Erythroblast (primary cell): ENCODE results near the gene TRIM49.
"Not testable (repeated sequence)": the region's sequence is repeated elsewhere in the genome, so short reads cannot be mapped to it uniquely, and the experiment has no call there.

ENCODE experiments used
- GATA1 ChIP-seq: IDR thresholded peaks from 2 replicates; pipeline ENCODE4 v1.6.1; 2011; ENCODE audit warnings: low read depth, mild to moderate bottlenecking, control low read depth, low read length, moderate library complexity
- POLR2A ChIP-seq: IDR thresholded peaks from 2 replicates; pipeline ENCODE4 v1.6.1; 2011; ENCODE audit warnings: mild to moderate bottlenecking, low read length

- TF ChIP-seq POLR2A, GATA1: not testable (repeated sequence)
These were observed at the start of gene TRIM49 for GRCh38 chr11:89808475-89808874.
